ENCODE measurements around the gene ZBTB20.

Gene ZBTB20

GRCh38 chr3:114994554-114995341 lies 152.3 kb downstream of the ZBTB20 start:
- H3K27ac Mint-ChIP-seq = no peak overlapping the region
- H3K36me3 Mint-ChIP-seq = peaks cover 29% of the 10 kb centered on the region
- H3K9me3 Mint-ChIP-seq = peaks cover 18% of the 10 kb centered on the region
- DNase-seq (ENCODE audit: low spot score in 2 of 2) (no peak), ATAC-seq (ENCODE audit: low read depth) (no peak)
- H3K27me3 Mint-ChIP-seq = no peaks in the 10 kb centered on the region
- H3K4me1 Mint-ChIP-seq = peaks cover 10% of the 10 kb centered on the region
- no peak overlapping the region for H3K4me3 Mint-ChIP-seq

GRCh38 chr3:114985776-114986175 lies 161.3 kb downstream of the ZBTB20 start:
- H3K4me3 Mint-ChIP-seq = no peak overlapping the region
- DNase-seq (ENCODE audit: low spot score in 2 of 2) (no peak), ATAC-seq (ENCODE audit: low read depth) (no peak)
- peaks cover 13% of the 10 kb centered on the region for H3K36me3 Mint-ChIP-seq
- H3K27me3 Mint-ChIP-seq = no peaks in the 10 kb centered on the region
- peaks cover 8% of the 10 kb centered on the region for H3K4me1 Mint-ChIP-seq
- peaks cover 2% of the 10 kb centered on the region for H3K9me3 Mint-ChIP-seq
- no peak overlapping the region for H3K27ac Mint-ChIP-seq

DNA sequence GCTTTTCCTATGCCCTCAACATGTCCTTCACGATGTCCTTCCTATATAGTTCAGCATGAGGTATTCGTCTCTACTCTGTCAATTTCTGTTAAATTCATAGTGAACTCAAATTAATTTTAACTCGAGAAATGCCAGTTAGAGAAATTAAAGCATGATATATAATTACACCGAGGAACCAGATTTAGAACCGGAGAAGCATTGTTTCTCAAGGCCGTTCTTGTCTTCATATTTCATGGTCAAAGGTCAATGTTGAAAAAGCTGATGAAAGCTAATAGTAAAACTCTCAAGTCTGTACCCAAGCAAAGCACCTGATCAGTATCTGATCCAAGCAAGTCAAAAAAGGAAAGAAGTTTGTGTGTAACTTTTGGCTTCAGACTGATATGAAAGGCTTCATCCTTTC lies 163.8 kb downstream of the ZBTB20 start:
- H3K9me3 Mint-ChIP-seq = no peaks in the 10 kb centered on the region
- ATAC-seq (ENCODE audit: low read depth) = no peak

GRCh38 chr3:114974387-114974786 lies 172.7 kb downstream of the ZBTB20 start:
- H3K36me3 Mint-ChIP-seq = peaks cover 17% of the 10 kb centered on the region
- DNase-seq (ENCODE audit: low spot score in 2 of 2) (no peak), ATAC-seq (ENCODE audit: low read depth) (no peak)
- no peak overlapping the region for H3K4me3 Mint-ChIP-seq
- H3K9me3 Mint-ChIP-seq = no peaks in the 10 kb centered on the region
- H3K27ac Mint-ChIP-seq = no peak overlapping the region
- peaks cover 6% of the 10 kb centered on the region for H3K4me1 Mint-ChIP-seq
- H3K27me3 Mint-ChIP-seq = no peaks in the 10 kb centered on the region

More for the DNA sequence above, 163.8 kb downstream of the ZBTB20 start:
- no peak overlapping the region for H3K27ac Mint-ChIP-seq
- peaks cover 9% of the 10 kb centered on the region for H3K36me3 Mint-ChIP-seq
- no peaks in the 10 kb centered on the region for H3K27me3 Mint-ChIP-seq
- no peak for DNase-seq (ENCODE audit: low spot score in 2 of 2)
- peaks cover 8% of the 10 kb centered on the region for H3K4me1 Mint-ChIP-seq
- H3K4me3 Mint-ChIP-seq = no peak overlapping the region

DNA sequence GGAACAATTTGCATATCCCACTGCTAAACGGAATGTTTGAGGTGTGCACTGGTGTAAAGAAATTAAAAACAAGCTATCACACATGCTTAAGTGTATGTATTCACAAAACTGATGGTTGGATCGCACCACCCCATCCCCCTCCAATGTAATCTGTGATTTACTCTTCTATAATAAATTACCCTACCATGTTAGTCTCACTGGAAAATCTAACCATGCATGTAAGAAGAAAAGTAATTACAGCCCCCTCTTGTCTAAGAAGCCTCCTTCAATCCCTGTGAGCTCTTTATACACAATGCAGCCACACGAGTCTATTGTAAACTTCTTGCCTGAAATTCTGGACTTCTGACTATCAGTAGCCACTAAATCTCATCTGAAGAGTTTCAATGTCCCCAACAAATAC lies 173.6 kb downstream of the ZBTB20 start:
- DNase-seq (ENCODE audit: low spot score in 2 of 2) (no peak), ATAC-seq (ENCODE audit: low read depth) (no peak)
- Mint-ChIP-seq H3K27ac (no peak overlapping the region), H3K9me3 (no peaks in the 10 kb centered on the region), H3K4me1 (peaks cover 6% of the 10 kb centered on the region), H3K36me3 (peaks cover 17% of the 10 kb centered on the region), H3K4me3 (no peak overlapping the region), H3K27me3 (no peaks in the 10 kb centered on the region)

DNA sequence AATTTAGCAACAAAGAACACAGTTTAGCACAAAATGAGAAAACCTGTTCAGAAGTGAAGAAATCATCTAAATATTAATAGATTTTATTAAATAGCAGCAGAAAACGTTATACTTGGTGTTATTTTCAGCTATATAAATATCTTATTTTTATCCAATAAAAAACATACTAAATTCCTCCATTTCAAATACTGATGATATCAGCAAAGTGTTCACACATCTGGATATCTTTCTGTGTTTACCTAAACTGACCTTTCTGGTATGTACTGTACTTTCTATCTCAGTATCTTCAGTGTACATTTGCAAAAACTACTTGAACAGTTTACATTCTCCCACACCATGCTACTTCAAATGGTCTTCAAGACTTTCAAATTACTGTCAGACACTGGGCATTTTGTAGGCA lies 179.9 kb downstream of the ZBTB20 start:
- no peak overlapping the region for H3K4me3 Mint-ChIP-seq
- H3K9me3 Mint-ChIP-seq = no peaks in the 10 kb centered on the region
- H3K27me3 Mint-ChIP-seq = no peaks in the 10 kb centered on the region
- no peak for DNase-seq (ENCODE audit: low spot score in 2 of 2)
- H3K4me1 Mint-ChIP-seq = peaks cover 2% of the 10 kb centered on the region
- H3K36me3 Mint-ChIP-seq = peaks cover 17% of the 10 kb centered on the region
- no peak for ATAC-seq (ENCODE audit: low read depth)
- no peak overlapping the region for H3K27ac Mint-ChIP-seq

GRCh38 chr3:114962189-114962588 lies 184.9 kb downstream of the ZBTB20 start:
- H3K27ac Mint-ChIP-seq = no peak overlapping the region
- H3K4me1 Mint-ChIP-seq = peaks cover 5% of the 10 kb centered on the region
- H3K36me3 Mint-ChIP-seq = peaks cover 22% of the 10 kb centered on the region
- no peak for ATAC-seq (ENCODE audit: low read depth)
- no peak overlapping the region for H3K4me3 Mint-ChIP-seq
- no peaks in the 10 kb centered on the region for H3K9me3 Mint-ChIP-seq
- DNase-seq (ENCODE audit: low spot score in 2 of 2) = no peak
- H3K27me3 Mint-ChIP-seq = no peaks in the 10 kb centered on the region

DNA sequence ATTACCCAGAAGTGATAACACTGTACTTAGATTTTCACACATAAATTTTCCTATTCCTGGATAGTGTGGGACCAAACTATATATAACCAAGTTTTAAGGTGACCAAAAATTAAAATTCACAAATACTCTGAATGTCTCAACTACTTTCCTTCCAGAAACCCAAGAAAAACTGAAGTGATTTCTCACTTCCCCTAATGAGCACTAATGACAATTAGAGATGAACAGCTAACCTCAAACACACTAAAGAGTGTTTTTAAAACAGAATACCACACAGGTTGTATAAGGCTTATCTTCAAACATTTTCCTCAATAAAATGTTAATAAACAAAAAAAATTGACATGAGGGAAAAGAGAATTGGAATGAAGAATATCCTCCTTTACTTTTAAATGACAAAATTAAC lies 188.2 kb downstream of the ZBTB20 start:
- peaks cover 5% of the 10 kb centered on the region for H3K4me1 Mint-ChIP-seq

DNA sequence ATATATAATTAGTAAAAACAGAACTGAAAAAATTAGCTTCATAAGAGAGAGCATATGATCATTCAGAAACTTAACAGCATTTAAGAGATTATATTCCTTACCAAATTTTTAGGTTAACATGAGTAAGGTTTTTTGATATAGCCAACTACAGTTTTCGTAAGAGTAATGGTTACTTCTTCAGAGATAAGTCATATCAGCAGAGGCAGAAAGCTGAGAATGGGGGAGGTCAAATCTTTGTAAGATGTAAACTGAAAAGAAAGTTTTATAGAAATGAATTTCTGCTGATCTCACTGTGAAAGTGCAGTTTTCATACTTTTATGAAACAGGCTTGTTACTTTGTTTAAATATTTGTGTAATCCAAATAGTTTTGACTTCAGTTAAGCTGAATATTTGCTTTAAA lies 193.3 kb downstream of the ZBTB20 start:
- no peak overlapping the region for H3K27ac Mint-ChIP-seq
- peaks cover 7% of the 10 kb centered on the region for H3K4me1 Mint-ChIP-seq
- no peak overlapping the region for H3K4me3 Mint-ChIP-seq
- peaks cover 44% of the 10 kb centered on the region for H3K36me3 Mint-ChIP-seq
- no peaks in the 10 kb centered on the region for H3K27me3 Mint-ChIP-seq
- ATAC-seq (ENCODE audit: low read depth) = no peak
- no peak for DNase-seq (ENCODE audit: low spot score in 2 of 2)
- H3K9me3 Mint-ChIP-seq = peaks cover 12% of the 10 kb centered on the region

More for the DNA sequence above, 188.2 kb downstream of the ZBTB20 start:
- Mint-ChIP-seq H3K4me3 (no peak overlapping the region), H3K36me3 (peaks cover 33% of the 10 kb centered on the region), H3K27me3 (no peaks in the 10 kb centered on the region), H3K9me3 (peaks cover 4% of the 10 kb centered on the region), H3K27ac (peak overlapping the region; percentile 18)
- ATAC-seq (ENCODE audit: low read depth) (no peak), DNase-seq (ENCODE audit: low spot score in 2 of 2) (no peak)

- peaks cover 7% of the 10 kb centered on the region for H3K4me1 Mint-ChIP-seq
- ATAC-seq (ENCODE audit: low read depth) (no peak), DNase-seq (ENCODE audit: low spot score in 2 of 2) (no peak)
- H3K36me3 Mint-ChIP-seq = peaks cover 44% of the 10 kb centered on the region
- H3K27me3 Mint-ChIP-seq = no peaks in the 10 kb centered on the region
- peaks cover 12% of the 10 kb centered on the region for H3K9me3 Mint-ChIP-seq
- H3K4me3 Mint-ChIP-seq = no peak overlapping the region
- H3K27ac Mint-ChIP-seq = no peak overlapping the region
Measured at GRCh38 chr3:114953215-114953799, 193.8 kb downstream of the ZBTB20 start.

DNA sequence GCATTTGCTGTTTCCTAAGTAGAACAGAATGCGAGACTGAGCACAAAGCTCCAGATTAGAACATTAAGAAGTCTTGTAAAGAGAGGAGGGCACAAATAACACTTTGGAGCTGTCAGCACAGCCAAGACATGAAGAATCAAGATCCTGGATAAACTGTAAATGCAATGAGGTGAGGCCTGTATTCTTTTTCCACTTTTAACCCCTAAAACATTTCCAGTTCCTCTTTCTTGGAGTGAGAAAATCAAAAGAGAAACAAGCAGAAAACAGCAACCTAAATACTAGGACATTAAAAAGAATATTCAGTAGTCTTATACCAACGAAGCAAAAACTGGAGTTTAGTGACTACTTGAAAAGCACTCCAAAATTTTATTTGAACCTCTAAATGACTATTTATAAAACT lies 204.3 kb downstream of the ZBTB20 start:
- Mint-ChIP-seq H3K27ac (no peak overlapping the region), H3K4me1 (peaks cover 10% of the 10 kb centered on the region)
- ATAC-seq (ENCODE audit: low read depth) = no peak

DNA sequence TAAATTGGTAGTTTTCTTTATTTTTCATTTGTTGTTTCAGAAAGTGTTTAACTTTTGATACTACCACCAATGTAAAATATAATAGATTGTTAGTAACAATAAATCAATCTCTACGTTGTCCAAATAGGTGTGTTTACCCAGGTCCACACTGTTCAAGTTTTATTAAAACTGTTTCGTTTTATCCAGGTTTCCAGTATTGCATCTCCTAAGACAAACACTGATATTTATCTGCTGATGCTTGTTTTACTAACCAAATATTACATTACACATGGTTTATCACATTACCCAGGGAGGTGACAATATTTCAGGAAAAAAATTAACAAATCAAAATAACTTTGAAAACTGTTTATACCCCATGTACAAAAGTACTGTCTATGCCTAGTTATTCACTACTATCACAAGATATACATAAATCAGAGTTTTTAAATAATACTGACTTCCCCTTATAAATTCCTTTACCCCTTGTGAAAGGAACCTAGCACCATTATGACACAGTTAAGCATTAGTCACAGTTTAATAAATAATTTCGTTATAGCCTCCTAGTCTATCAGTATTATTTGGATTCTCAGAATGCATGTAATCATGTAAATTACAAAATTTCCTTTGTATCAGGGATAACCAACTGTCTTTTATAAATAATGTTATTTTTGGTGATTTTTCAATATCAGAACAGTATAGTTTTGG lies 205.3 kb downstream of the ZBTB20 start:
- Mint-ChIP-seq H3K4me3 (no peak overlapping the region), H3K4me1 (peaks cover 10% of the 10 kb centered on the region), H3K27ac (no peak overlapping the region), H3K36me3 (peaks cover 20% of the 10 kb centered on the region), H3K9me3 (peaks cover 1% of the 10 kb centered on the region), H3K27me3 (no peaks in the 10 kb centered on the region)
- DNase-seq (ENCODE audit: low spot score in 2 of 2) (no peak), ATAC-seq (ENCODE audit: low read depth) (no peak)

More for the DNA sequence above, 204.3 kb downstream of the ZBTB20 start:
- Mint-ChIP-seq H3K9me3 (peaks cover 2% of the 10 kb centered on the region), H3K4me3 (no peak overlapping the region), H3K36me3 (peaks cover 20% of the 10 kb centered on the region), H3K27me3 (no peaks in the 10 kb centered on the region)
- no peak for DNase-seq (ENCODE audit: low spot score in 2 of 2)

DNA sequence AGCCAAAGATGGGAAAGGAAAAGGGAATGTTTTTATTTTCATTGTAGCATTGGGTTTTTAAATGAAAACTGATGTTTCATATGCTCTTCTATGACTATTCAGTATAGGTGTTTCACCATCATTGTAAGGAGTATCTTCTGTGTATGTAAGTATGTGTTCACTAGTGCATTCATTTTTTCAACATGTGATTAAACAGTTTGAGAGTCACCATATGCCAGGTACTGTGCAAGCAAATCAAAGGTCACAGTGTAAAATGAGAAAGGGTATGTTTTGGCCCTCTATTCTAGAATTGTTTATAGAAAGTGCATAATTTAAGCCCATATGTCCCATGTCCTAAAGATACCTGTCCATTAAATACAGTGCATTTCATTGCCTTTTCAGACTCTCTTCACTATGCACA lies 207.2 kb downstream of the ZBTB20 start:
- Mint-ChIP-seq H3K9me3 (no peaks in the 10 kb centered on the region), H3K4me3 (no peak overlapping the region), H3K4me1 (peaks cover 10% of the 10 kb centered on the region), H3K27me3 (no peaks in the 10 kb centered on the region), H3K36me3 (peaks cover 23% of the 10 kb centered on the region), H3K27ac (no peak overlapping the region)
- ATAC-seq (ENCODE audit: low read depth) (no peak), DNase-seq (ENCODE audit: low spot score in 2 of 2) (no peak)

- no peaks in the 10 kb centered on the region for H3K27me3 Mint-ChIP-seq
- H3K4me1 Mint-ChIP-seq = peaks cover 6% of the 10 kb centered on the region
- H3K36me3 Mint-ChIP-seq = peaks cover 39% of the 10 kb centered on the region
- ATAC-seq (ENCODE audit: low read depth) (no peak), DNase-seq (ENCODE audit: low spot score in 2 of 2) (no peak)
- no peaks in the 10 kb centered on the region for H3K9me3 Mint-ChIP-seq
- H3K4me3 Mint-ChIP-seq = no peak overlapping the region
- no peak overlapping the region for H3K27ac Mint-ChIP-seq
Measured at GRCh38 chr3:114933407-114933806, 213.7 kb downstream of the ZBTB20 start.
